ENCODE results near the gene NPS. TPM values are rescaled to one million over a fixed set of nuclear protein-coding genes. Genes with fewer than 3 reads are reported as not detected.

NPS gene
- total and polyA plus RNA-seq, 2 experiments from 2014 or later, result not detected

GRCh38 chr10:127532193-127532592, 16.9 kb upstream of the NPS start:
- H3K27me3 ChIP-seq, result no peaks in the 10 kb centered on the region
- DNase-seq (ENCODE audit: low read depth in 1 of 2, low spot score in 1 of 2), result no peak
- H3K4me3 ChIP-seq, result no peak overlapping the region
- H3K4me1 ChIP-seq (ENCODE audit: low read depth), result no peaks in the 10 kb centered on the region
- no peaks in the 10 kb centered on the region for H3K9me3 ChIP-seq (ENCODE audit: low read depth)
- TF ChIP-seq CTCF (IDR thresholded peaks at IDR 0.05; ENCODE audit: low read depth, low read length), result no peak
- H3K36me3 ChIP-seq, result no peaks in the 10 kb centered on the region
- H3K27ac ChIP-seq, result no peak overlapping the region

GRCh38 chr10:127532659-127533058, 16.4 kb upstream of the NPS start:
- Histone ChIP-seq H3K27me3 (no peaks in the 10 kb centered on the region), H3K4me1 (ENCODE audit: low read depth) (no peaks in the 10 kb centered on the region), H3K27ac (no peak overlapping the region), H3K36me3 (no peaks in the 10 kb centered on the region), H3K4me3 (no peak overlapping the region), H3K9me3 (ENCODE audit: low read depth) (no peaks in the 10 kb centered on the region)
- no peak for TF ChIP-seq CTCF (IDR thresholded peaks at IDR 0.05; ENCODE audit: low read depth, low read length)
- no peak for DNase-seq (ENCODE audit: low read depth in 1 of 2, low spot score in 1 of 2)

- no peak for DNase-seq (ENCODE audit: low read depth in 1 of 2, low spot score in 1 of 2)
- no peak overlapping the region for H3K4me3 ChIP-seq
- H3K9me3 ChIP-seq (ENCODE audit: low read depth), result no peaks in the 10 kb centered on the region
- TF ChIP-seq CTCF (IDR thresholded peaks at IDR 0.05; ENCODE audit: low read depth, low read length), result no peak
- no peaks in the 10 kb centered on the region for H3K36me3 ChIP-seq
- H3K4me1 ChIP-seq (ENCODE audit: low read depth), result no peaks in the 10 kb centered on the region
- no peak overlapping the region for H3K27ac ChIP-seq
- no peaks in the 10 kb centered on the region for H3K27me3 ChIP-seq
These were observed 15.0 kb upstream of the NPS start for GRCh38 chr10:127534074-127534473.

GRCh38 chr10:127534496-127534895, 14.6 kb upstream of the NPS start:
- no peak for DNase-seq (ENCODE audit: low read depth in 1 of 2, low spot score in 1 of 2)
- no peaks in the 10 kb centered on the region for H3K4me1 ChIP-seq (ENCODE audit: low read depth)
- no peak for TF ChIP-seq CTCF (IDR thresholded peaks at IDR 0.05; ENCODE audit: low read depth, low read length)
- no peaks in the 10 kb centered on the region for H3K27me3 ChIP-seq
- H3K36me3 ChIP-seq, result no peaks in the 10 kb centered on the region
- H3K4me3 ChIP-seq, result no peak overlapping the region
- H3K27ac ChIP-seq, result no peak overlapping the region
- H3K9me3 ChIP-seq (ENCODE audit: low read depth), result no peaks in the 10 kb centered on the region

- Histone ChIP-seq H3K4me3 (no peak overlapping the region), H3K27ac (no peak overlapping the region), H3K4me1 (ENCODE audit: low read depth) (no peaks in the 10 kb centered on the region), H3K9me3 (ENCODE audit: low read depth) (no peaks in the 10 kb centered on the region), H3K27me3 (no peaks in the 10 kb centered on the region), H3K36me3 (no peaks in the 10 kb centered on the region)
- DNase-seq (ENCODE audit: low read depth in 1 of 2, low spot score in 1 of 2), result no peak
- no peak for TF ChIP-seq CTCF (IDR thresholded peaks at IDR 0.05; ENCODE audit: low read depth, low read length)
These were observed 13.2 kb upstream of the NPS start for GRCh38 chr10:127535802-127536515.
